Raji (cell line): Measurements from ENCODE around the gene COX7A2.

Experiments
- POLR2A ChIP-seq: IDR thresholded peaks from 2 replicates; pipeline ENCODE4 v1.6.1; 2011; ENCODE audit warnings: low read depth, low read length, control low read depth; ENCODE audit not compliant: insufficient read depth

COX7A2 gene

GRCh38 chr6:75279418-75279817 is 35.8 kb upstream of the COX7A2 start:
- TF ChIP-seq POLR2A = no peak

DNA sequence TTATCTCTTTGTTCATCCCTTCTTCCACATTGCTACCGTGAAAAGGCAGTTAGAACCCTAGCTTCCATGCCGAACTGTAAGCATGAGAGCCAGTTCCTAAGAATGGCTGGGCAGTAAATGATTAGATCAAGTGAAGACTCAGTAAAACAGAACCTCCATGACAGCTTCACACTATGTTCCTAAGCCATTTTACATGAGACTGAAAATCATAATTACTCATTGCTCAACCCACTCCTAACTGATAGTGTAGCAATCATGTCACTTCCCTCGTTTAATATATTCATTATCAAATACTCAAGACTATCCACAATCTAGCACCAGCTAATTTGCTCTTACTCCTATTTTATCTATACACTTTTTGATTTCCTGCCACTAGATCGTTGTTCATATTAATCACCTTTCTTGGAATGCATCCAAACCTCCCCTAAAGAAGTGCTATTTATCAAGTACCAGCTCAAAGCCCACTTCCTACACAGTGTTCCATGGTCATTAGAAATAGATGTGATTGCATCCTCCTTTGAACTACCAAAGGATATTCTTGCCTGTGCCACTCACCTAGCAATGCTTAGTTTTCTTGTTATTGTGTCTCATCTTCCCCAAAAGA is 35.0 kb upstream of the COX7A2 start:
- no peak for TF ChIP-seq POLR2A

- no peak for TF ChIP-seq POLR2A
Observed at GRCh38 chr6:75275067-75275466, 31.5 kb upstream of the COX7A2 start.

GRCh38 chr6:75273009-75273408 is 29.4 kb upstream of the COX7A2 start:
- TF ChIP-seq POLR2A = no peak

- TF ChIP-seq POLR2A = no peak
Observed at GRCh38 chr6:75272145-75272840, 28.7 kb upstream of the COX7A2 start.

DNA sequence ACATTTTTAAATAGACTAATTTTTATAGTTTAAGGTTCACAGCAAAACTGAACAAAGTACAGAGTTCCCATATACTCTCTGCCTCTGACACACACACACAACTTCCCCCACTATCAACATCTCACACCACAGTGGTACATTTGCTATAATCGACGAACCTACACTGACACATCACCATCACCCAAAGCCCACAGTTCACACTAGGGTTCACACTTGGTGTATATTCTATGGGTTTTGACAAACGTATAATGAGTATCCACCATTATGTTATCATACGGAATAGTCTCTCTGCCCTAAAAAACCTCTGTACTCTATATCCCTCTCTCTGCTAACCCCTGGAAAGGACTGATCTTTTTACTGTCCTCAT is 25.4 kb upstream of the COX7A2 start:
- no peak for TF ChIP-seq POLR2A

- no peak for TF ChIP-seq POLR2A
Observed at GRCh38 chr6:75268121-75268987, 24.8 kb upstream of the COX7A2 start.

GRCh38 chr6:75267461-75267860 is 23.9 kb upstream of the COX7A2 start:
- no peak for TF ChIP-seq POLR2A

DNA sequence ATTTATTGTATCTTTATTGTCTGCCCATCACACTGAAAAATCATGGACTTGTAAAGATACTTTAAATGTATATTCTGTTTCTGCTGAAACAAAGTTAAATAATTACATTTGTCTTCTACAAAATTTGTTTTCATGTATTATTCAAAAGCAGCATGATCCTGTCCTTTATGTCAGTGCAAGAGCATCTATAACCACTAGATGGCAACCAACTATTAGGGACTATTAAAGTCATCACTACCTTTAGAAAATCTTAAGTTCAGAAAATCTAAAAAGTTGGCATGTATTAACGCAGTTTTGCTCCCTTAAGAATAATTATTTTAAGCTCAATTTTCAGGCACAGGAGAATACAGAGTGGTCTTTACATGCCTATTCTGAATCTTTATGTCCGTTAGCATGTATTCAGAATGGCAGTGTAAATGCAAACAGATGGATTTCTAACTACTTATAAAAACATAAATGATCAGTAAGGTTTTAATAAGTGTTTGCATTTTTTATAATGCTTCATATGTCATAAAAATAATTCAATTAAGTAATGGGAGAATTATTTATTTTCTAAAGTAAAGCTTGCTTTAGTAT is 23.2 kb upstream of the COX7A2 start:
- no peak for TF ChIP-seq POLR2A

GRCh38 chr6:75263401-75263750 is 19.8 kb upstream of the COX7A2 start:
- TF ChIP-seq POLR2A = no peak

DNA sequence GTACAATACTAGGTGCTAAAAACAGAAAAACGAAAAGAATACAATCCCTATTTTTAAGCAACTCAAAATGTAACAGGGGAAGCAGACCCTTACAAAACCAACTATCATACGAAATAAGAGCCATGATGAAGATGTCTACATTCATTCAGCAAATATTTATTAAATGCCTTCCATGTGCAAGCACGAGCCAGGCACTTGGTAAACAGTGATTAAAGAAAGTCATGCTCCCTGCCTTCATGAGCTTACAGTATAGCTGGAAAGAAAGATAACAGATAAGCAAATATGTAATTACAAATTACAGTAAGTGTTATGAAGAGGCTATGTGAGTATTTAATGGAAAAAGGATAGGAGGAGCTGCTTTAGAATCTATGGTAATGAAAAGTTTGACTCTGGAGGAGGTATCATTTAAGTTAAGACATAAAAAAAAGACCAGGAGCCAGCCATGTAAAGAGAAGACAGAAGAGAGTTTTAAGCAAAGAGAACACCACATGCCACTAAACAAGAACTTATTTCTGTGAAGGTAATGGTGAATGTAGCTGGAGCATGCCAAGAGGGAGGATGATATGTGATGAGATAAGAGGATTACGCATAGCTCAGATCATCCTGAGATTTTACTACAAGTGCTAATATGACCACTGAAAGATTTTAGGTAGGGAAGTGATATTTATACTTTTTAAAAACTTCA is 19.3 kb upstream of the COX7A2 start:
- TF ChIP-seq POLR2A = no peak

- no peak for TF ChIP-seq POLR2A
Observed at GRCh38 chr6:75261299-75261698, 17.7 kb upstream of the COX7A2 start.

- no peak for TF ChIP-seq POLR2A
Observed at GRCh38 chr6:75257343-75258087, 13.9 kb upstream of the COX7A2 start.

- TF ChIP-seq POLR2A = no peak
Observed at GRCh38 chr6:75250552-75250951, 7.0 kb upstream of the COX7A2 start.

DNA sequence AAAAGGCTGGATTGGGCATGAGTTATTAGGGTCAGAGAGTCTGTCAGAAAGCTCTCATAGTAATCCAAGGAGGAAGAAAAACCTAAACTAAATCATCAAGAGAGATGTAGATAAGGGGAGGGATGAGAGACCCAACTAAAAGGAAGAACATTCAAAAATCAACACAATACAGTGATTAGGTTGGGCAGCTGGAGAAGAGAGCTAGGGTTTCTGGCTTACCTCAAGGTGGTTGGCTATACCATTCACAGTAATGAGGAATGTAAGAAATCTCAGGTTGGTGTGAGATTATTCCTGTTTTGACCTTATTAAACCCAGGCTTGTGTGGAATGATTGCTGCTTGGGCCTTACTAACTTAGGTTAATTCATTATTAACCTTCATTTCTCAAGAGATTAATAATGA is 6.2 kb upstream of the COX7A2 start:
- no peak for TF ChIP-seq POLR2A

- TF ChIP-seq POLR2A = no peak
Observed at GRCh38 chr6:75246386-75246785, 2.8 kb upstream of the COX7A2 start.
